T-helper 1 cell treated with Interleukin-12 subunit alpha and Interleukin-12 subunit beta and Interleukin-4 antibody, amounts not matched to agents 30 μg/mL and 1 μg/mL, for 36 hours (primary cell): ENCODE measurements around the gene NPFF.

ENCODE experiments used
- H3K27ac Mint-ChIP-seq: one replicate; pipeline ENCODE4 v1.8.0; 2021; ENCODE audit warnings: mild to moderate bottlenecking, mixed read lengths
- H3K27me3 Mint-ChIP-seq: one replicate; pipeline ENCODE4 v1.8.0; 2021; ENCODE audit warnings: low read depth, mixed read lengths
- H3K36me3 Mint-ChIP-seq: one replicate; pipeline ENCODE4 v1.8.0; 2021; ENCODE audit warnings: low read depth, mixed read lengths
- H3K4me1 Mint-ChIP-seq: one replicate; pipeline ENCODE4 v1.8.0; 2021; ENCODE audit warnings: low read depth, mixed read lengths
- H3K4me3 Mint-ChIP-seq: one replicate; pipeline ENCODE4 v1.8.0; 2021; ENCODE audit warnings: mild to moderate bottlenecking, moderate library complexity, mixed read lengths
- H3K9me3 Mint-ChIP-seq: one replicate; pipeline ENCODE4 v1.8.0; 2021; ENCODE audit warnings: mixed read lengths

Gene NPFF

GRCh38 chr12:53480491-53481442 lies 26.5 kb downstream of the NPFF start:
- H3K36me3 Mint-ChIP-seq: peaks cover 46% of the 10 kb centered on the region
- no peaks in the 10 kb centered on the region for H3K9me3 Mint-ChIP-seq
- no peak overlapping the region for H3K4me3 Mint-ChIP-seq
- H3K27ac Mint-ChIP-seq: no peak overlapping the region
- peaks cover 6% of the 10 kb centered on the region for H3K4me1 Mint-ChIP-seq
- no peaks in the 10 kb centered on the region for H3K27me3 Mint-ChIP-seq

DNA sequence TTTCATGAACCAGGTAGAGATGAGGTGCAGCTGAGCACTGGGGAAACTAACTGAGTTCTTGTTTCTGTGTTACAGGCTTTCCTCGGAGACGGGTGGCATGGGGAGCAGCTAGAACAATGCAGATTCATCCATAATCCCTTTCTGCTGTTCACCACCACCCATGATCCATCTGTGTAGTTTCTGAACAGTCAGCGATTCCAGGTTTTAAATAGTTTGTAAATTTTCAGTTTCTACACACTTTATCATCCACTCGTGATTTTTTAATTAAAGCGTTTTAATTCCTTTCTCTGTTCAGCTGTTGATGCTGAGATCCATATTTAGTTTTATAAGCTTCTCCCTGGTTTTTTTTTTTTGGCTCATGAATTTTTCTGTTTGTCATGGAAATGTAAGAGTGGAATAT lies 28.0 kb downstream of the NPFF start:
- Mint-ChIP-seq H3K36me3 (peaks cover 53% of the 10 kb centered on the region), H3K4me3 (no peak overlapping the region), H3K4me1 (peaks cover 14% of the 10 kb centered on the region), H3K27ac (no peak overlapping the region), H3K9me3 (no peaks in the 10 kb centered on the region), H3K27me3 (no peaks in the 10 kb centered on the region)

GRCh38 chr12:53478865-53479264 lies 28.4 kb downstream of the NPFF start:
- H3K9me3 Mint-ChIP-seq: no peaks in the 10 kb centered on the region
- peaks cover 55% of the 10 kb centered on the region for H3K36me3 Mint-ChIP-seq
- no peaks in the 10 kb centered on the region for H3K27me3 Mint-ChIP-seq
- H3K4me1 Mint-ChIP-seq: peaks cover 14% of the 10 kb centered on the region
- no peak overlapping the region for H3K27ac Mint-ChIP-seq
- no peak overlapping the region for H3K4me3 Mint-ChIP-seq

DNA sequence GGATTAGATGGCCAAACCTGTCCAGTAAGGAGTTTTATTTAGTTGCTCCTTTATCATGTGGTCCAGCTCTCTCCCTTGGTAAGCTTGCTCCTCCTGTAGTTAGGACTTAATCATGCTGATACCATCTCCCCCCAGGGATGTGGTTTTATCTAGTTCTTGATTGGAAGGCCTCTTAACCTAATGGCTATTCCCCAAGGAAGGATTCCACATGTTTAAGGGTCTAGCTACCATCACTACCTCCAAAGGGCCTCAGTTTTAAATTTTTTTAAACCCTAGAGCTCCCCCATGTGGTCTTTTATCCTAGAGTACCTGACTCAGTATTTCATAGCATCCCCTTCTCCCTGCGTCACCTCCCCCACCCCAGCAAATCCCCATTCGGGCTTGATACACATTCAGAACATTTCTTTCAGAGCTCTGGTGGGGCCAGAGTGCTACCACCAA lies 30.5 kb downstream of the NPFF start:
- Mint-ChIP-seq H3K4me1 (peaks cover 20% of the 10 kb centered on the region), H3K9me3 (no peaks in the 10 kb centered on the region), H3K27ac (no peak overlapping the region), H3K4me3 (no peak overlapping the region), H3K36me3 (peaks cover 54% of the 10 kb centered on the region), H3K27me3 (no peaks in the 10 kb centered on the region)

DNA sequence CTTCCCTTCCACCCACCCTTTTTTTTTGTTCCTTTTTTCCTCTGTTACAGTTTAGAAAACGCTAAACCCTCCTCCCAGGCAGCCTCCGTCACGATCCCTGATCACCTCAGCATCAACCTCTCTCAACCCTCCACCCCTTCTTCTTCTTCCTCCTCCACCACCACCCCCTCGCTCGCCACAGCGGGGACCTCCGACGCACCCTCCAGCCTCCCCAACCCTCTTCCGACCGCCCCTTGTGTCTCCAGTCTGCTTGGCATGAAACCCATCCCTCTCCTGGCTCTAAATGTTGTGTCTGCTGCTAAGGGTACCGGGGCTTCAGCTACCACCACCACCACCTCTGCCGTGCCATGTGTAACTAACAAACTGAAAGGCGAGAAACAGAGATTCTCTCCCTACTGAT lies 32.5 kb downstream of the NPFF start:
- H3K36me3 Mint-ChIP-seq: peaks cover 61% of the 10 kb centered on the region
- H3K4me3 Mint-ChIP-seq: no peak overlapping the region
- H3K9me3 Mint-ChIP-seq: no peaks in the 10 kb centered on the region
- H3K27me3 Mint-ChIP-seq: no peaks in the 10 kb centered on the region
- H3K4me1 Mint-ChIP-seq: peaks cover 24% of the 10 kb centered on the region
- peak overlapping the region; percentile 72 for H3K27ac Mint-ChIP-seq

DNA sequence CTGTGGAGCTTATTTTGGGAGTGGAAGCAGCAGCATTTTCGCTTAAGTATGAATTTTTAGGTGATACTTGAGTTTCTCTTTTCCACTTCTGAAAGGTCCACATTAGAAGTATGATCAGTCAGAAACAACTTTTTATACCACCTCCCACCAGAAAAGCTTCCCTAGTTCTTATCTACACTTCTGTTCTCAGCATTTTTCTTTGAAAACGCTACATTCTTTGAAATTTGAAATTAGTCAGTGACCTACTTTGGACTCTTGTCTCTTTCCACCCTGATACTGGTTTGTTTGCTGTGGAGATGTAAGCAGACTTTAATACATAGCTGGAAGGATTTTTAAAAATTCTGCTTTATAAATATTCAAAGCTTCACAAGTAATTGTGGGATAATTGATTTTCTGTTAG lies 33.2 kb downstream of the NPFF start:
- H3K4me1 Mint-ChIP-seq: peaks cover 24% of the 10 kb centered on the region

GRCh38 chr12:53472056-53472582 lies 35.2 kb downstream of the NPFF start:
- Mint-ChIP-seq H3K36me3 (peaks cover 66% of the 10 kb centered on the region), H3K27ac (no peak overlapping the region), H3K4me1 (peaks cover 24% of the 10 kb centered on the region), H3K4me3 (no peak overlapping the region), H3K27me3 (no peaks in the 10 kb centered on the region), H3K9me3 (no peaks in the 10 kb centered on the region)

More for the DNA sequence above, 33.2 kb downstream of the NPFF start:
- Mint-ChIP-seq H3K4me3 (no peak overlapping the region), H3K27me3 (no peaks in the 10 kb centered on the region), H3K9me3 (no peaks in the 10 kb centered on the region), H3K27ac (no peak overlapping the region), H3K36me3 (peaks cover 54% of the 10 kb centered on the region)

DNA sequence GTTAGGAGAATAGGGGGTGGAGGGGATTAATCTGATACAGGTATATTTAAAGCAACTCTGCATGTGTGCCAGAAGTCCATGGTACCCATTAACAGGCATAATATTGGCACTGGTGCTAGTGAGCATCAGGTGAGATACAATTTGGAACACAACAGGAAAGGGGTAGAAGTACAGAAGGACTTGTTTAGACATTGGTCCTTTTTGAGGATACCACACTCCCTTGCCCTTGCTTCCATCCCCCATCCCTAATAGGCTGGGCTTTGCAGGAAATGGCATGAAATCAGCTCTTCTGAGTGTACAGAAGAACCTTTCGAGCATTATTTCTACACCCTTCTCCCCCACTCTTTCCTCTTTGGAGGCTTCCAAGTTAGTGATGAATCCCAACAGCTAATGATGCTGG lies 39.0 kb downstream of the NPFF start:
- no peaks in the 10 kb centered on the region for H3K9me3 Mint-ChIP-seq

GRCh38 chr12:53467880-53468279 lies 39.4 kb downstream of the NPFF start:
- Mint-ChIP-seq H3K27me3 (no peaks in the 10 kb centered on the region), H3K4me1 (peaks cover 25% of the 10 kb centered on the region), H3K27ac (no peak overlapping the region), H3K9me3 (no peaks in the 10 kb centered on the region), H3K36me3 (peaks cover 70% of the 10 kb centered on the region), H3K4me3 (no peak overlapping the region)

More for the DNA sequence above, 39.0 kb downstream of the NPFF start:
- no peak overlapping the region for H3K4me3 Mint-ChIP-seq
- no peak overlapping the region for H3K27ac Mint-ChIP-seq
- peaks cover 66% of the 10 kb centered on the region for H3K36me3 Mint-ChIP-seq
- H3K4me1 Mint-ChIP-seq: peaks cover 25% of the 10 kb centered on the region
- H3K27me3 Mint-ChIP-seq: no peaks in the 10 kb centered on the region

- H3K27me3 Mint-ChIP-seq: no peaks in the 10 kb centered on the region
- no peak overlapping the region for H3K4me3 Mint-ChIP-seq
- H3K4me1 Mint-ChIP-seq: peaks cover 22% of the 10 kb centered on the region
- H3K36me3 Mint-ChIP-seq: peaks cover 70% of the 10 kb centered on the region
- H3K27ac Mint-ChIP-seq: no peak overlapping the region
- H3K9me3 Mint-ChIP-seq: no peaks in the 10 kb centered on the region
Measured at GRCh38 chr12:53467082-53467481, 40.2 kb downstream of the NPFF start.

DNA sequence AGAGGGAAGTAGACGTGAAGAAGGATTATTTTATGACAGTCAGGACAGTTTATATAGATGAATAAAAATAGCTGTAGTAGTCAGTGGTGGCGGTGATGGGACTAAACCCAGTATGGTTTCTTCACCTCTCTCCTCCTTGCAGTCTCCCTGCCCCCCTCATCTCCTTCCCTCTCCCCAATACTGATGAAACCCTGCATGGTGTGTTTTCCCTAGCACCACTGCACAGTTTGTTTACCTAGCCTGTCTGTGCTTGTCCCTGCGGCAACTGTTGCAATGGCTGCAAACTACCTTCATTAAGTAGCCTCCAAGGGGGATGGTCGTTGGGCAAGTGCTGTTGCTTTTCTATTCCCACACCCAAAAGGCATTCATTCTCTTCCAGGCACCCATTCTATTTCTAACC lies 40.6 kb downstream of the NPFF start:
- Mint-ChIP-seq H3K27ac (no peak overlapping the region), H3K4me3 (no peak overlapping the region), H3K4me1 (peaks cover 18% of the 10 kb centered on the region), H3K27me3 (no peaks in the 10 kb centered on the region), H3K36me3 (peaks cover 70% of the 10 kb centered on the region), H3K9me3 (no peaks in the 10 kb centered on the region)

DNA sequence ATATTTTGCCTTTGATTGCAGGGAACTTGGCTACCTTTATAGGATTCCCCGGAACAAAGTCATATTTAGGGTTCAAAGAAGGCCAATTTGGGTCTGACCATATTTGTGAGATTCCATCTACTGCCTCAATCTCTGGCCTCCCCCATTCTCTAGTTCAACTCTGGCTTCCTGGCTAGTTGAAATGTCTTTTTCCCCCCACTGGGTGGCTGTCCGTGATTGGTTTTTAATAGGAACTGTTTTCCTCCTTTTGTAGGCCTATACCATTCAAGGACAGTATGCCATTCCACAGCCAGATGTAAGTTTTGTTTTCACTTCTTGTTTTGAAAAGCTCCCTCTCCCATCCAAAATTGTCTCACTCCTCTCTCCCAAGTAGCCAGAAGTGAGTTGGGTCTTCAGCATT lies 41.6 kb downstream of the NPFF start:
- peaks cover 20% of the 10 kb centered on the region for H3K4me1 Mint-ChIP-seq
- no peaks in the 10 kb centered on the region for H3K9me3 Mint-ChIP-seq
- H3K4me3 Mint-ChIP-seq: no peak overlapping the region
- no peak overlapping the region for H3K27ac Mint-ChIP-seq
- no peaks in the 10 kb centered on the region for H3K27me3 Mint-ChIP-seq
- H3K36me3 Mint-ChIP-seq: peaks cover 71% of the 10 kb centered on the region

GRCh38 chr12:53464685-53465418 lies 42.4 kb downstream of the NPFF start:
- Mint-ChIP-seq H3K4me3 (no peak overlapping the region), H3K36me3 (peaks cover 77% of the 10 kb centered on the region), H3K27ac (no peak overlapping the region), H3K9me3 (no peaks in the 10 kb centered on the region), H3K27me3 (no peaks in the 10 kb centered on the region), H3K4me1 (peaks cover 25% of the 10 kb centered on the region)

GRCh38 chr12:53463802-53464560 lies 43.3 kb downstream of the NPFF start:
- no peaks in the 10 kb centered on the region for H3K27me3 Mint-ChIP-seq
- peaks cover 82% of the 10 kb centered on the region for H3K36me3 Mint-ChIP-seq
- peaks cover 27% of the 10 kb centered on the region for H3K4me1 Mint-ChIP-seq
- no peak overlapping the region for H3K4me3 Mint-ChIP-seq
- no peaks in the 10 kb centered on the region for H3K9me3 Mint-ChIP-seq
- no peak overlapping the region for H3K27ac Mint-ChIP-seq
